Endothelial cell of hepatic sinusoid (primary cell): Measurements from ENCODE around the gene HOXB13.

Experiments
- in situ Hi-C: cut with HindIII; loops from 2 replicates; pipeline ENCODE4 v1.10.0; 2017; ENCODE audit warnings: low sequenced_read_pairs

HOXB13 gene

DNA sequence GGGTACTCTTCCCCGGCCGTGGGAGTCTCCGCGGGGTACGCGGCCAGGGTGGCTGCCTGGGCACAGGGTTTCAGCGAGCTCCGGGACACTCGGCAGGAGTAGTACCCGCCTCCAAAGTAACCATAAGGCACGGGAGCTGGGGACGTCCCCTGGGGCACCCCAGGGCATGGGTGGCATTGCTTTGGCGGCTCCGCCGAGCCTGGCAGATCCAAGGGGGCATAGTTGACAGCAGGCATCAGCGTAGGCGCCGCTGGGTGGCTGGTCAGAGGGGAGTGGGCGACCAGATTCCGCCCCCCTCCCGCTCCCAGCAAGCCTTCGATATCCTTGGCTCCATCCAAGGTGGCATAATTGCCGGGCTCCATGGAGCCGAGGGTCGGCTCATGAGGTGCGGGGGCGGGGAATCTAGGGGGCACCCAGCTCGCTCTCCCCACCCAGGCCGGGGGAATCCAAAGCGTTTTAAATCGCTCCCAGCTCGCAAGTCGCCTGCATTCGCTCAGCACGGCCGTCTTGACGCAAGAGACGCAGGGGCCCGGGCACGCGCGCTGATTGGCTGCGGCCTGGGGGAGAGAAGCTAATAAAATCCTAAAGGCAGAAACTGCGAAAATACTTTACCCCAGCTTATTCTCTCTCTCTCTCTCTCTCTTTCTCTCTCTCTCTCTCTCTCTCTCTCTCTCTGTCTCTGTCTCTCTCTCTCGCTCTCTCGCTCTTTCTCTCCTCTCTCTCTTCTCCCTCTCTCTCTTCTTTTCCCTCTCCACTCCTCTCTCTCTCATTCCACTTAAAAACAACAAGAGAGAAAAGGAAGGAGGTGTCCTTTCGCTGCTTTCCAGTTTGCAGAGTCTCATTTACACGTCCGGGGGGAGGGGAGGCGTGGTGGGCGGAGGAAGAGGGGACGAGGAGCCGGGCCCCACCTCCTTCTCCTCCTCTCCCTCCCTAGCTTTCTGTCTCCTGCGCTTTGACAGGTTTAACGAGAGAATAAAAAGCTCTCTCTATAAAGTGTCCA lies at the start of gene HOXB13:
Gene HOXB13 (minus strand): TSS at position 519 of the 1,000 bp plus-strand sequence. CDS start 157 bp downstream, at position 362.
- in situ Hi-C loops: no loop called here

- in situ Hi-C loops: no loop called here
Measured at GRCh38 chr17:48776602-48777001, 48.1 kb upstream of the HOXB13 start.

GRCh38 chr17:48773245-48773644 lies 44.7 kb upstream of the HOXB13 start:
- in situ Hi-C loops: no loop called here

GRCh38 chr17:48770954-48771353 lies 42.4 kb upstream of the HOXB13 start:
- in situ Hi-C loops: no loop called here

GRCh38 chr17:48769009-48769675 lies 40.6 kb upstream of the HOXB13 start:
- in situ Hi-C loops: loop anchor here (10.0 kb wide), 1 partner anchor 524 kb away; no protein-coding TSS in a partner anchor

DNA sequence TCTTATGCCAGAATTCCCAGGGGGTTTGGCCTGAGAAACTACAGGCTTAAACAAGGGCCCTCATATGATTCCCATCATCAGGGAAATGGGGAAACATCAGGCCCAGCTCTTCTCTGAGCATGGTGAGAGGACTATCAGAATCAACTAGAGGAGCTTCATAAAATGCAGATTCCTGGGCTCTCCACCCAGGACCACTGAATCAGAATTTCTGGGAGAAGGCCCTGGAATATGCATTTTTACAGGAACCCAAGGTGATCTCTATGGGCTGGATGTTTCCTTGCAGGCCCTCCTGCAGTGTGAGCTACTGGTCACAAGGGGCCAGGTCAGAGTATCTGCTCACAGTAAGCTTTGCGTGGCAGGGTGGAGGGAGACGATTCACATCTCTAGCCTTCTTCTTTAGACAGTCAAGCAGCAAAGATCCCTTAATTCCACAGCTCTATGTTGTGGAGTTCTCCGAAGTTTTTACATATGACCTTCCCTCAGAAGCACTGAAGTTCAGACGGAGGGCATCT lies 38.8 kb upstream of the HOXB13 start:
- in situ Hi-C loops: loop anchor here (10.0 kb wide), 1 partner anchor 523 kb away; no protein-coding TSS in a partner anchor

DNA sequence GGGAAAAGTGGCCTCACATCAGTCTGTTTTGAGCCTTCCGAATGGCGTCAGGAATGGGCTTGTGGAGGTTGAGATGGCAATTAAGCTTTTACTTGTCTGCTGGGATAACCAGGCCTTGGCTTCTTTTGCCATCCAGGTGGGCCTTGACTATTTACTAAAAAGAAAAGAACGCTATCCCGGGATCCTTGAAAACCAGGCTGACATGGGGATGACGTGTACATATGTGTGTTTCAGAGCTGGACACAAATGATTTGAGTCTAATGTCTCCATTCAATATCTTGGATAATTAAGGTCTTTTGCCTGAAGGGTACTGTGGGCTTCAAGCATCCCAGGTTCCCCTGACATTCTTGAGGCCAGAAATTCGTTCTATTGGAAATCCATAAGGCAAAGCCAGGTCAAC lies 32.6 kb upstream of the HOXB13 start:
- in situ Hi-C loops: loop anchor here (10.0 kb wide), 1 partner anchor 516 kb away; no protein-coding TSS in a partner anchor

GRCh38 chr17:48760411-48760810 lies 31.9 kb upstream of the HOXB13 start:
- in situ Hi-C loops: loop anchor here (10.0 kb wide), 1 partner anchor 516 kb away; no protein-coding TSS in a partner anchor

GRCh38 chr17:48759288-48759687 lies 30.7 kb upstream of the HOXB13 start:
- in situ Hi-C loops: no loop called here

GRCh38 chr17:48757524-48757961 lies 29.0 kb upstream of the HOXB13 start:
- in situ Hi-C loops: no loop called here

- in situ Hi-C loops: no loop called here
Measured at GRCh38 chr17:48756830-48757251, 28.3 kb upstream of the HOXB13 start.

DNA sequence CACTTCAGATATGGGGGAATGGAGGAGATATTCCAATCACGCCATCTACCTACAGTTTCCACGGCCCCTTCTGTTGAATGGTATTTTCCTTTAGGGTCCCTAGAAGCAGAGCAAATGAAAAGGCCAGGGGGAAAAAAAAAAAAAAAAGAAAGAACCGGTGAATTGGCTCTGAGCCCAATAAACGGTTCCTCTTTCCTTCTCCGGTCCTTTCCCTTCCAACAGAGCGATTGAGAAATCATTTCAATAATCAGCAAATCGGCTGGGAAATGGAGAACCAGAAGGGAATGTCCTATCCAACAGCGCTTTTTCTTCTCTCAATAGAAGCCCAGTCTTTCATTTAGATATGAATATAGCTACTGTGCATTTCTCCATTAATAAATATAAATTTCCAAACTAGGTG lies 26.8 kb upstream of the HOXB13 start:
- in situ Hi-C loops: no loop called here

DNA sequence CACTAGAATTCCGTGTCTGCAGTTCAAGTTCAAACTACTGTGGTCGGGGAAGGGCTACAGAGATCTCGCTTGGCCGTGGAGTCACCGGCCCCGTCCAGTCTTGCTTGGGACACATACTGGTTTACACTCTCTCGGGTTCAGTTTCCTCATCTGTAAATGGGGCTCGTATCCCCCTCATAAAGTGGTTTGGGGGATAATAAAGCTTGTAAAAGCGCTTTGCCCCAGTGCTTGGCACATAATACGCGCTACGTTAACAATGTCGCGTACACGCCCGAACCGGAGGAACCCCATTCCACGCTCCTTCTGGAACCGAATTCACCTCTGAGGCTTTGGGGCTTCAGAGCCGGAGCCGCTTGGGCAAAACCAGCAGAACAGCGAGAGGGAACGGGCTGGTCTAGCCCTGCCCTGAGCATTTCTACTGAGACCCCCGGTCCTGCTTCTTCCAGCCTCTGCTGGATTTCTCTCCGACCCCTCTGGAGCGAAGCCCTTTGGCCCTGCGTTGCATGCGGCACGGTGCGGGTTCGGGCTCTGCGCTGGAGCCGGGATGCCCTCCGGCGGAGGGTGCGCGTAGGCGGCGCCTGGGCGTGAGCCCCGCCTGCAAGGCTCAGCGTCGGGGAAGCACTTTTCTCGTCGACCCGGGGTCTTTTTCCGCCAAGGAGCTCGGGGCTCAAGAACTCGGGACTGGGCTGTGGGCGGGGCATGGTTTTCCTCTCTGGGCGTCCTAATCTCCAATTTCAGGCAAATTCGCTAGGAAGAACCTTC lies 26.1 kb upstream of the HOXB13 start:
- in situ Hi-C loops: loop anchor here (5.0 kb wide), 2 partner anchors 77 to 98 kb away; no protein-coding TSS in a partner anchor

- in situ Hi-C loops: loop anchor here (5.0 kb wide), 2 partner anchors 77 to 98 kb away; no protein-coding TSS in a partner anchor
Measured at GRCh38 chr17:48753794-48754499, 25.4 kb upstream of the HOXB13 start.

- in situ Hi-C loops: loop anchor here (5.0 kb wide), 2 partner anchors 75 to 100 kb away; no protein-coding TSS in a partner anchor
Measured at GRCh38 chr17:48752399-48753288, 24.1 kb upstream of the HOXB13 start.

DNA sequence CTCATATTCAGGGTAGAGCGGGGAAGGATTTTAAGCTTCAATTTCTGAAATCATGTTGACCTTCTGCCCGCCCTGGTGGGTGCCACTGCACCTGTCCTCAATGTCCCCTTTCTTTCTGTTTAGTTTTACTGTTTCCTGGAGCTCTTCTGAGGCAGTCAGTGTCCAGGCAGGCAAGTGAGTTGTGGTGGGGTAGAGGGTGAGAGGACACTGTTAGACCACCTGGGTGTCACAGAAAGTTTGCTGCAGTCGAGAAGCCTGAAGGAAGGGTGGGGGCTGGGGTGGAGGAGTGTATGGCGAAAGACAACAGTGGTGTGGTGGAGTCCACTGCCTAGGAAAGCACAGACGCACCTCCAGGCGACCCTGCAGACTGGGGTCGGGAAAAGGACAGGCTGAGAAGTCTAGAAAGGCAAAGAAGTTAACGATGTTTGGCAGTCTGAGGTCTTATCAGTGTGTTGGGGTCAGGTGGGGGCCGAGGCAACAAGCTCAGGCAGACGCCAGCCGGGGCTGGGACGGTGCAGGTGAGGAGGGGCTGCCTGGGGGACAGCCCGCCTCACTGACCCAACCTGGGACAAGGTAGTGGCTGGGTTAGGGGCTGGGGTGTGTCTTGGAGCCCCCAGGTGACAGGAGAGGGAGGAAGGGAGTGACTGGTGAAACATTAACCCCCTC lies 23.3 kb upstream of the HOXB13 start:
- in situ Hi-C loops: loop anchor here (5.0 kb wide), 2 partner anchors 75 to 100 kb away; no protein-coding TSS in a partner anchor

DNA sequence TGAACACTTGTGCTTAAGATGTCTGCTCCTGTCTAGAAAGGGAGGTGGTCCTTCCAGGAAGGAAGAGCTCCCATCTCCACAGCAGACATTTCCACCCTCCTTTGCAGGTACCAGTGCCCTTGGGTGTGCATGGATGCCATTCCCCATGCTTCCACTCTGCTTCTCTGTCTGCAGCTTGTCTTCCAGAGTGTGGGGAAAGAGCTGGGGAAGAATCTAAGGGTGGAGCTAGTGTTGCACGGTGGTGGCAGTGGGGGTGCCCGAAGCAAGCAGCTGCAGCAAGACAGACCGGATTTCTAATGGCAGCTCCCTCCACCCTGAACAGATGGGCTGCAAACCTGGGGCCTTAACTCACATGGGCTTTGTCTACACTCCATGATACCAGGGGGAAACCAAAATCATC lies 22.6 kb upstream of the HOXB13 start:
- in situ Hi-C loops: loop anchor here (5.0 kb wide), 2 partner anchors 74 to 101 kb away; no protein-coding TSS in a partner anchor
